ENCODE measurements around the gene AGAP3.

AGAP3 gene

GRCh38 chr7:151089893-151090730 is 3.8 kb downstream of the AGAP3 start:
- Histone ChIP-seq H3K27ac (ENCODE audit: low read length) (peak overlapping the region; percentile 96), H3K9me3 (ENCODE audit: control insufficient read depth in 2 of 2, low read length in 2 of 2) (no peaks in the 10 kb centered on the region), H3K36me3 (ENCODE audit: control insufficient read depth in 2 of 2, insufficient read depth in 2 of 2, low read length in 2 of 2) (peaks cover 3% of the 10 kb centered on the region in 2 donors), H3K4me1 (ENCODE audit: control insufficient read depth, insufficient read depth, low read length) (peaks cover 63% of the 10 kb centered on the region), H3K9ac (ENCODE audit: low read length in 2 of 2) (peak overlapping the region; percentile 79 to 84), H3K4me3 (ENCODE audit: low read length in 2 of 2) (peak overlapping the region; percentile 80 to 89), H3K27me3 (ENCODE audit: control insufficient read depth in 1 of 2, insufficient read depth in 2 of 2, low read length in 2 of 2) (no peaks in the 10 kb centered on the region)

- Histone ChIP-seq H3K4me3 (ENCODE audit: low read length in 2 of 2) (no peak overlapping the region), H3K27me3 (ENCODE audit: control insufficient read depth in 1 of 2, insufficient read depth in 2 of 2, low read length in 2 of 2) (no peaks in the 10 kb centered on the region), H3K36me3 (ENCODE audit: control insufficient read depth in 2 of 2, insufficient read depth in 2 of 2, low read length in 2 of 2) (peaks cover 3% of the 10 kb centered on the region in 2 donors), H3K9me3 (ENCODE audit: control insufficient read depth in 2 of 2, low read length in 2 of 2) (no peaks in the 10 kb centered on the region), H3K9ac (ENCODE audit: low read length in 2 of 2) (no peak overlapping the region), H3K4me1 (ENCODE audit: control insufficient read depth, insufficient read depth, low read length) (peaks cover 62% of the 10 kb centered on the region), H3K27ac (ENCODE audit: low read length) (peak overlapping the region; percentile 31)
Observed at GRCh38 chr7:151091003-151091402, 4.7 kb downstream of the AGAP3 start.

GRCh38 chr7:151091431-151091830 is 5.2 kb downstream of the AGAP3 start:
- Histone ChIP-seq H3K9ac (ENCODE audit: low read length in 2 of 2) (peak overlapping the region in 1 of 2 donors; percentile 25), H3K27ac (ENCODE audit: low read length) (peak overlapping the region; percentile 31), H3K36me3 (ENCODE audit: control insufficient read depth in 2 of 2, insufficient read depth in 2 of 2, low read length in 2 of 2) (peaks cover 3% of the 10 kb centered on the region in 2 donors), H3K4me1 (ENCODE audit: control insufficient read depth, insufficient read depth, low read length) (peaks cover 63% of the 10 kb centered on the region), H3K27me3 (ENCODE audit: control insufficient read depth in 1 of 2, insufficient read depth in 2 of 2, low read length in 2 of 2) (no peaks in the 10 kb centered on the region), H3K4me3 (ENCODE audit: low read length in 2 of 2) (no peak overlapping the region), H3K9me3 (ENCODE audit: control insufficient read depth in 2 of 2, low read length in 2 of 2) (no peaks in the 10 kb centered on the region)

GRCh38 chr7:151091988-151092387 is 5.7 kb downstream of the AGAP3 start:
- Histone ChIP-seq H3K27me3 (ENCODE audit: control insufficient read depth in 1 of 2, insufficient read depth in 2 of 2, low read length in 2 of 2) (no peaks in the 10 kb centered on the region), H3K36me3 (ENCODE audit: control insufficient read depth in 2 of 2, insufficient read depth in 2 of 2, low read length in 2 of 2) (peaks cover 3% of the 10 kb centered on the region in 2 donors), H3K4me3 (ENCODE audit: low read length in 2 of 2) (no peak overlapping the region), H3K4me1 (ENCODE audit: control insufficient read depth, insufficient read depth, low read length) (peaks cover 62% of the 10 kb centered on the region), H3K9me3 (ENCODE audit: control insufficient read depth in 2 of 2, low read length in 2 of 2) (no peaks in the 10 kb centered on the region), H3K9ac (ENCODE audit: low read length in 2 of 2) (peak overlapping the region in 1 of 2 donors; percentile 25), H3K27ac (ENCODE audit: low read length) (no peak overlapping the region)

GRCh38 chr7:151093748-151094147 is 7.5 kb downstream of the AGAP3 start:
- no peak overlapping the region for H3K27ac ChIP-seq (ENCODE audit: low read length)
- H3K9me3 ChIP-seq (ENCODE audit: control insufficient read depth in 2 of 2, low read length in 2 of 2), result no peaks in the 10 kb centered on the region
- no peak overlapping the region for H3K4me3 ChIP-seq (ENCODE audit: low read length in 2 of 2)
- no peak overlapping the region for H3K9ac ChIP-seq (ENCODE audit: low read length in 2 of 2)
- H3K36me3 ChIP-seq (ENCODE audit: control insufficient read depth in 2 of 2, insufficient read depth in 2 of 2, low read length in 2 of 2), result peaks cover 3% of the 10 kb centered on the region in 2 donors
- no peaks in the 10 kb centered on the region for H3K27me3 ChIP-seq (ENCODE audit: control insufficient read depth in 1 of 2, insufficient read depth in 2 of 2, low read length in 2 of 2)
- peaks cover 46% of the 10 kb centered on the region for H3K4me1 ChIP-seq (ENCODE audit: control insufficient read depth, insufficient read depth, low read length)

GRCh38 chr7:151094675-151095074 is 8.4 kb downstream of the AGAP3 start:
- peaks cover 37% of the 10 kb centered on the region for H3K4me1 ChIP-seq (ENCODE audit: control insufficient read depth, insufficient read depth, low read length)
- no peak overlapping the region for H3K27ac ChIP-seq (ENCODE audit: low read length)
- peaks cover 3% of the 10 kb centered on the region in 2 donors for H3K36me3 ChIP-seq (ENCODE audit: control insufficient read depth in 2 of 2, insufficient read depth in 2 of 2, low read length in 2 of 2)
- no peaks in the 10 kb centered on the region for H3K9me3 ChIP-seq (ENCODE audit: control insufficient read depth in 2 of 2, low read length in 2 of 2)
- H3K4me3 ChIP-seq (ENCODE audit: low read length in 2 of 2), result no peak overlapping the region
- no peak overlapping the region for H3K9ac ChIP-seq (ENCODE audit: low read length in 2 of 2)
- H3K27me3 ChIP-seq (ENCODE audit: control insufficient read depth in 1 of 2, insufficient read depth in 2 of 2, low read length in 2 of 2), result no peaks in the 10 kb centered on the region

GRCh38 chr7:151095123-151095797 is 9.0 kb downstream of the AGAP3 start:
- Histone ChIP-seq H3K4me1 (ENCODE audit: control insufficient read depth, insufficient read depth, low read length) (peaks cover 35% of the 10 kb centered on the region), H3K9me3 (ENCODE audit: control insufficient read depth in 2 of 2, low read length in 2 of 2) (no peaks in the 10 kb centered on the region), H3K27ac (ENCODE audit: low read length) (no peak overlapping the region), H3K4me3 (ENCODE audit: low read length in 2 of 2) (no peak overlapping the region), H3K27me3 (ENCODE audit: control insufficient read depth in 1 of 2, insufficient read depth in 2 of 2, low read length in 2 of 2) (no peaks in the 10 kb centered on the region), H3K36me3 (ENCODE audit: control insufficient read depth in 2 of 2, insufficient read depth in 2 of 2, low read length in 2 of 2) (peaks cover 3% of the 10 kb centered on the region in 2 donors), H3K9ac (ENCODE audit: low read length in 2 of 2) (no peak overlapping the region)

- no peak overlapping the region for H3K9ac ChIP-seq (ENCODE audit: low read length in 2 of 2)
- H3K4me1 ChIP-seq (ENCODE audit: control insufficient read depth, insufficient read depth, low read length), result peaks cover 29% of the 10 kb centered on the region
- H3K9me3 ChIP-seq (ENCODE audit: control insufficient read depth in 2 of 2, low read length in 2 of 2), result no peaks in the 10 kb centered on the region
- H3K36me3 ChIP-seq (ENCODE audit: control insufficient read depth in 2 of 2, insufficient read depth in 2 of 2, low read length in 2 of 2), result peaks cover 3% of the 10 kb centered on the region in 2 donors
- no peak overlapping the region for H3K4me3 ChIP-seq (ENCODE audit: low read length in 2 of 2)
- H3K27me3 ChIP-seq (ENCODE audit: control insufficient read depth in 1 of 2, insufficient read depth in 2 of 2, low read length in 2 of 2), result no peaks in the 10 kb centered on the region
- no peak overlapping the region for H3K27ac ChIP-seq (ENCODE audit: low read length)
Observed at GRCh38 chr7:151095828-151096475, 9.7 kb downstream of the AGAP3 start.

- Histone ChIP-seq H3K9ac (ENCODE audit: low read length in 2 of 2) (no peak overlapping the region), H3K27me3 (ENCODE audit: control insufficient read depth in 1 of 2, insufficient read depth in 2 of 2, low read length in 2 of 2) (no peaks in the 10 kb centered on the region), H3K27ac (ENCODE audit: low read length) (no peak overlapping the region), H3K36me3 (ENCODE audit: control insufficient read depth in 2 of 2, insufficient read depth in 2 of 2, low read length in 2 of 2) (no peaks in the 10 kb centered on the region), H3K4me1 (ENCODE audit: control insufficient read depth, insufficient read depth, low read length) (peaks cover 21% of the 10 kb centered on the region), H3K9me3 (ENCODE audit: control insufficient read depth in 2 of 2, low read length in 2 of 2) (no peaks in the 10 kb centered on the region), H3K4me3 (ENCODE audit: low read length in 2 of 2) (no peak overlapping the region)
Observed at GRCh38 chr7:151099486-151100211, 13.4 kb downstream of the AGAP3 start.

- H3K4me1 ChIP-seq (ENCODE audit: control insufficient read depth, insufficient read depth, low read length), result peaks cover 16% of the 10 kb centered on the region
- no peak overlapping the region for H3K4me3 ChIP-seq (ENCODE audit: low read length in 2 of 2)
- H3K9me3 ChIP-seq (ENCODE audit: control insufficient read depth in 2 of 2, low read length in 2 of 2), result no peaks in the 10 kb centered on the region
- no peaks in the 10 kb centered on the region for H3K36me3 ChIP-seq (ENCODE audit: control insufficient read depth in 2 of 2, insufficient read depth in 2 of 2, low read length in 2 of 2)
- H3K27ac ChIP-seq (ENCODE audit: low read length), result no peak overlapping the region
- H3K27me3 ChIP-seq (ENCODE audit: control insufficient read depth in 1 of 2, insufficient read depth in 2 of 2, low read length in 2 of 2), result no peaks in the 10 kb centered on the region
- no peak overlapping the region for H3K9ac ChIP-seq (ENCODE audit: low read length in 2 of 2)
Observed at GRCh38 chr7:151100921-151101320, 14.6 kb downstream of the AGAP3 start.

All from stomach smooth muscle (tissue), 2 donors.